Fibroblast of mammary gland (primary cell): ENCODE measurements around the gene NAGLU.
"Not testable (repeated sequence)": the region's sequence is repeated elsewhere in the genome, so short reads cannot be mapped to it uniquely, and the experiment has no call there.

Source experiments
- DNase-seq: peaks from one replicate; pipeline ENCODE4 v3.0.0-alpha.2; 2010; ENCODE audit warnings: low read depth
- H3K4me3 ChIP-seq: 2 replicates; pipeline ENCODE4 v1.5.1; 2011; ENCODE audit warnings: low read depth, mild to moderate bottlenecking, low read length, moderate library complexity; ENCODE audit not compliant: control insufficient read depth
- CTCF ChIP-seq: conservative IDR thresholded peaks from 2 replicates; pipeline ENCODE4 v1.5.1; 2011; ENCODE audit warnings: low read depth, low read length, inconsistent platforms; ENCODE audit not compliant: control insufficient read depth, insufficient read depth

The NAGLU gene

DNA sequence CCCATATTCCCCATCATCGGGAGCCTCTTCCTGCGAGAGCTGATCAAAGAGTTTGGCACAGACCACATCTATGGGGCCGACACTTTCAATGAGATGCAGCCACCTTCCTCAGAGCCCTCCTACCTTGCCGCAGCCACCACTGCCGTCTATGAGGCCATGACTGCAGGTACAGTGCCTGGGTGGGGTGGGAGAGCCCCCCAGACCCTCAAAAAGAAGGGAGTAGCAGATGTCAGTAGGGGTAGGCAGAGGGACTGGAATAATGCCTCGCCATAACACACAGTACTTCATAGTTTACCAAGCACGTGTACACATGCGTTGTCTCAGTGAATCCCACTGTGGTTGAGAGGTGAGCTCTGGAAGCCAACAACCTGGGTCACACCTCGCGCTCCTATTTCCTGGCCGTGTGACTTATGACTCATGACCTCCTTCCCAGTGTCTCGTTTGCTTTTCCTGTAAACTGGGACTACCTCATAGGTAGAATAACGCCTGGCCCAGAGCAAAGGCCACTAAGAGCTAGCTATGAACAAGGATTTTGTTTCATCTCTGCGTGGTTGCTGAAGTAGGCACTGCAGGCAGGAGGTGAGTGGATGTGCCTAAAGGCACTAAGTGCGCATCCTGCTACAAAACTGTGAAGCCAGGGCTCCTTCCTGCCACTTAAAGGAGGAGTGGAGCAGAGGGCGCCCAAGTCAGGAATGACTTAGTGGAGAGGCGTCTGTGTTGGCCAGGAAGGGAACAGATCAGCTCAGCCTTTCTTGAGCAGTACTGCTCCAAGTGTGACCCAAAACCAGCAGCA is 5.2 kb downstream of the NAGLU start:
- no peak for TF ChIP-seq CTCF
- no peak overlapping the region for H3K4me3 ChIP-seq
- DNase-seq = no peak

- TF ChIP-seq CTCF = no peak
- no peak for DNase-seq
- H3K4me3 ChIP-seq = no peak overlapping the region
Observed at GRCh38 chr17:42543190-42544079, 7.4 kb downstream of the NAGLU start.

GRCh38 chr17:42544874-42545283 is 8.8 kb downstream of the NAGLU start:
- no peak overlapping the region for H3K4me3 ChIP-seq
- TF ChIP-seq CTCF = no peak
- DNase-seq = no peak

GRCh38 chr17:42545755-42546505 is 9.9 kb downstream of the NAGLU start:
- not testable (repeated sequence) for DNase-seq, H3K4me3 ChIP-seq

GRCh38 chr17:42547001-42547461 is 11.0 kb downstream of the NAGLU start:
- no peak for DNase-seq
- no peak overlapping the region for H3K4me3 ChIP-seq
- no peak for TF ChIP-seq CTCF

GRCh38 chr17:42547698-42548069 is 11.6 kb downstream of the NAGLU start:
- DNase-seq = no peak
- no peak for TF ChIP-seq CTCF
- no peak overlapping the region for H3K4me3 ChIP-seq
